ENCODE data around the gene FAM72C. TPM values are rescaled to one million over a fixed set of nuclear protein-coding genes. Genes with fewer than 3 reads are reported as not detected.
A peak's percentile ranks its signal among the peaks of the same experiment; 100 is the strongest.
"Not testable (repeated sequence)": the region's sequence is repeated elsewhere in the genome, so short reads cannot be mapped to it uniquely, and the experiment has no call there.

FAM72C gene
- total and polyA plus RNA-seq, 10 of the 15 experiments (the other 5 are each of a cell fraction or from before 2014, with no cell fraction given), result 1.9 to 21.4 (median 9.8) TPM

DNA sequence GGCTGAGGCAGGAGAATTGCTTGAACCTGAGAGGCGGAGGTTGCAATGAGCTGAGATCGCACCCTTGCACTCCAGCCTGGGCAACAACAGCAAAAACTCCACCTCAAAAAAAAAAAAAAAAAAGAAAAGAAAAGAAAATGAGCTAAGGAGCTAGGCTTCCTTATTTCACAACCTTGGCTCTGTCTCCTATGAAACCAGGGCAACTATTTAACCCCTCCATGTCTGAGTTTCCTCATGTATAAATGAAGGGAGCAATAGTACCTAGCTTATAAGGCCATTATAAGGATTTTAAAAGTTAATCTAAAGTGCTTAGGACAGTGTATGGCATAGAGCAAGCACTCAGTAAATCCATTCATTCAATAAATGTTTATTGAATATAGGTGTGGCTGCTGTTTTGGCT, 32.9 kb downstream of the FAM72C start:
- SMC1A ChIA-PET (ENCODE audit: uncharacterized antibody, unreplicated experiment); RAD21 ChIA-PET (ENCODE audit: unreplicated experiment); H3K27ac ChIP-seq (ENCODE audit: control insufficient read depth, insufficient read depth); H3K27me3 ChIP-seq (replicated peaks in 1 of 2; ENCODE audit: control insufficient read depth in 2 of 2, insufficient read depth in 2 of 2, low read length in 1 of 2); FAIRE-seq; H3K36me3 ChIP-seq (ENCODE audit: control insufficient read depth in 2 of 2, insufficient read depth in 2 of 2, low read length in 1 of 2); intact Hi-C loops (cut with micrococcal nuclease; ENCODE audit: unreplicated experiment); ATAC-seq; H3K79me2 ChIP-seq (ENCODE audit: control insufficient read depth, insufficient read depth, low read length); BruUV-seq (replicated peaks); DNase-seq (ENCODE audit: low read depth, low spot score); H3K4me2 ChIP-seq (ENCODE audit: control insufficient read depth, insufficient read depth); H2AFZ ChIP-seq (ENCODE audit: control insufficient read depth, low read depth, low read length); CTCF ChIA-PET; POLR2A ChIA-PET; H4K20me1 ChIP-seq (ENCODE audit: control insufficient read depth, insufficient read depth); in situ Hi-C loops (cut with MboI); H3K4me1 ChIP-seq (ENCODE audit: control insufficient read depth, insufficient read depth, low read length); H3K9ac ChIP-seq (ENCODE audit: control insufficient read depth, insufficient read depth, low read length); H3K9me3 ChIP-seq (replicated peaks; ENCODE audit: control insufficient read depth, insufficient read depth, low read length); H3K4me3 ChIP-seq: not testable (repeated sequence)
- no CpG with 5 or more reads among the region's 2 CpGs for WGBS (ENCODE audit: insufficient coverage, insufficient replicate concordance, low lambda C conversion rate, missing lambda C conversion rate)

GRCh38 chr1:143936457-143937115, 35.2 kb downstream of the FAM72C start:
- RAD21 ChIA-PET (ENCODE audit: unreplicated experiment); H3K36me3 ChIP-seq (ENCODE audit: control insufficient read depth in 2 of 2, insufficient read depth in 2 of 2, low read length in 1 of 2); intact Hi-C loops (cut with micrococcal nuclease; ENCODE audit: unreplicated experiment); DNase-seq (ENCODE audit: low read depth, low spot score); SMC1A ChIA-PET (ENCODE audit: uncharacterized antibody, unreplicated experiment); POLR2A ChIA-PET; in situ Hi-C loops (cut with MboI); H3K9ac ChIP-seq (ENCODE audit: control insufficient read depth, insufficient read depth, low read length); BruUV-seq (replicated peaks); H3K27ac ChIP-seq (ENCODE audit: control insufficient read depth, insufficient read depth); FAIRE-seq; H4K20me1 ChIP-seq (ENCODE audit: control insufficient read depth, insufficient read depth); H3K4me2 ChIP-seq (ENCODE audit: control insufficient read depth, insufficient read depth); H3K27me3 ChIP-seq (replicated peaks in 1 of 2; ENCODE audit: control insufficient read depth in 2 of 2, insufficient read depth in 2 of 2, low read length in 1 of 2); H3K79me2 ChIP-seq (ENCODE audit: control insufficient read depth, insufficient read depth, low read length); H3K9me3 ChIP-seq (replicated peaks; ENCODE audit: control insufficient read depth, insufficient read depth, low read length); H3K4me1 ChIP-seq (ENCODE audit: control insufficient read depth, insufficient read depth, low read length); H3K4me3 ChIP-seq; H2AFZ ChIP-seq (ENCODE audit: control insufficient read depth, low read depth, low read length); CTCF ChIA-PET: not testable (repeated sequence)
- ATAC-seq, result peak; percentile 76
- WGBS (ENCODE audit: insufficient coverage, insufficient replicate concordance, low lambda C conversion rate, missing lambda C conversion rate), result 17% methylated on average over 2 of the region's 8 CpGs
- TF ChIP-seq RAD21 (IDR thresholded peaks at IDR 0.05; ENCODE audit: insufficient read depth, low read depth, low read length), result peak; percentile 24; the same call in 1 of the 2 replicates
- TF ChIP-seq CTCF (IDR thresholded peaks at IDR 0.05 in 2 of 3, conservative IDR thresholded peaks at IDR 0.05 in 1 of 3; ENCODE audit: control insufficient read depth in 2 of 3, extremely low read depth in 1 of 3, insufficient read depth in 1 of 3, low read depth in 3 of 3, low read length in 3 of 3), result peak in 1 of 3 experiments; percentile 20; a peak in 1 of 6 replicates

DNA sequence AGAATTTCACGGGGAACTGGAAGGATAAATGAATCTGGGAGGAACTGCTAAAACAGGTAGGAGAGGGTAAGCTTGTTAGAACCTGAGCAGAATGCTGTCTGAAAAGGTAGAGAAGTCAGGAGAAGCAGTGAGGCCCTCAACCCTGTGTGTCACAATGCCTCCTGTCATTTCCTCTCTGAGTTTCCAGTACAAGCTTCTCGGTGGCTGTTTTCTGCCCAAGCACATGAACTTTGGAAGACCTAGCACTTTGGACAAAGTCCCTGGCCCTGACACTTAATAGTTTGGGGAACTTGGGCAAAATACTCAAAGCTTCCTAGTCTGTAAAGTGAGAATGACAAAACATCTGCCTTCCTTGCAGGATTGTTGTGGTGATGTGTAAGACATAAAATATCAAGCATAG, 52.7 kb downstream of the FAM72C start:
- H3K9me3 ChIP-seq (replicated peaks; ENCODE audit: control insufficient read depth, insufficient read depth, low read length); H3K9ac ChIP-seq (ENCODE audit: control insufficient read depth, insufficient read depth, low read length); RAD21 ChIA-PET (ENCODE audit: unreplicated experiment); H3K36me3 ChIP-seq (ENCODE audit: control insufficient read depth in 2 of 2, insufficient read depth in 2 of 2, low read length in 1 of 2); intact Hi-C loops (cut with micrococcal nuclease; ENCODE audit: unreplicated experiment); FAIRE-seq; SMC1A ChIA-PET (ENCODE audit: uncharacterized antibody, unreplicated experiment); H4K20me1 ChIP-seq (ENCODE audit: control insufficient read depth, insufficient read depth); POLR2A ChIA-PET; H3K79me2 ChIP-seq (ENCODE audit: control insufficient read depth, insufficient read depth, low read length); H3K27me3 ChIP-seq (replicated peaks in 1 of 2; ENCODE audit: control insufficient read depth in 2 of 2, insufficient read depth in 2 of 2, low read length in 1 of 2); H2AFZ ChIP-seq (ENCODE audit: control insufficient read depth, low read depth, low read length); H3K4me1 ChIP-seq (ENCODE audit: control insufficient read depth, insufficient read depth, low read length); in situ Hi-C loops (cut with MboI); H3K27ac ChIP-seq (ENCODE audit: control insufficient read depth, insufficient read depth); DNase-seq (ENCODE audit: low read depth, low spot score); H3K4me2 ChIP-seq (ENCODE audit: control insufficient read depth, insufficient read depth); CTCF ChIA-PET; H3K4me3 ChIP-seq; BruUV-seq (replicated peaks); ATAC-seq: not testable (repeated sequence)
- WGBS (ENCODE audit: insufficient coverage, insufficient replicate concordance, low lambda C conversion rate, missing lambda C conversion rate), result no CpG with 5 or more reads among the region's 2 CpGs

All from GM12878 (cell line).